A673 (cell line): ENCODE data around the gene SDHAF3. TPM values are rescaled to one million over a fixed set of nuclear protein-coding genes. Genes with fewer than 3 reads are reported as not detected.

Experiments used
- BruUV-seq: library from RNA; stranded (reverse); fragments of 400-500 nt; replicated peaks from 2 replicates; lab custom pipeline; 2021; lab: Mats Ljungman, UMichigan
- CTCF ChIA-PET: fragments of 300-600 bp; sonication (Branson Sonifier 250); formaldehyde crosslinking; loops from one replicate; lab custom pipeline; 2022; ENCODE audit warnings: antibody characterized with exemption; lab: Charles Lee
- POLR2A ChIA-PET: fragments of 300-600 bp; sonication (Branson Sonifier 250); formaldehyde crosslinking; loops from one replicate; lab custom pipeline; 2022; ENCODE audit warnings: antibody characterized with exemption; ENCODE audit not compliant: low non-redundant PET; lab: Charles Lee
- DNase-seq: peaks from one replicate; pipeline ENCODE4 v3.0.0-alpha.2; 2015; ENCODE audit warnings: low spot score
- H3K27ac ChIP-seq: fragments of 200-600 bp; sonication (generic); 2 replicates; pipeline ENCODE4 v1.5.1; 2016; ENCODE audit warnings: mixed run types, low read depth, mild to moderate bottlenecking, mixed read lengths, antibody characterized with exemption, low read length; ENCODE audit not compliant: poor library complexity, severe bottlenecking
- H3K27me3 ChIP-seq: fragments of 200-600 bp; sonication (generic); replicated peaks from 2 replicates; pipeline ENCODE4 v1.6.1; 2017; ENCODE audit warnings: mixed run types, low read depth, mild to moderate bottlenecking, mixed read lengths, antibody characterized with exemption, low read length; ENCODE audit not compliant: insufficient read depth, poor library complexity
- H3K36me3 ChIP-seq: fragments of 200-600 bp; sonication (generic); 2 replicates; pipeline ENCODE4 v1.6.1; 2016; ENCODE audit warnings: mixed run types, mild to moderate bottlenecking, mixed read lengths, antibody characterized with exemption, low read length; ENCODE audit not compliant: insufficient read depth, poor library complexity, severe bottlenecking
- H3K4me1 ChIP-seq: fragments of 200-600 bp; sonication (generic); 2 replicates; pipeline ENCODE4 v1.6.1; 2017; ENCODE audit warnings: mixed run types, mild to moderate bottlenecking, mixed read lengths, antibody characterized with exemption, low read length; ENCODE audit not compliant: insufficient read depth, poor library complexity, severe bottlenecking
- H3K4me3 ChIP-seq: fragments of 200-600 bp; sonication (generic); 2 replicates; pipeline ENCODE4 v1.5.1; 2016; ENCODE audit warnings: low read depth, mixed run types, mild to moderate bottlenecking, mixed read lengths, low read length; ENCODE audit not compliant: poor library complexity, severe bottlenecking
- H3K9me3 ChIP-seq: fragments of 200-600 bp; sonication (generic); 2 replicates; pipeline ENCODE4 v1.6.1; 2016; ENCODE audit warnings: mixed run types, low read depth, mild to moderate bottlenecking, mixed read lengths, antibody characterized with exemption, low read length; ENCODE audit not compliant: poor library complexity, severe bottlenecking
- EZH2 ChIP-seq: fragments of 200-600 bp; sonication (generic); IDR thresholded peaks from 2 replicates; pipeline ENCODE4 v1.6.1; 2017; ENCODE audit warnings: borderline replicate concordance, low read depth, mild to moderate bottlenecking, mixed read lengths, antibody characterized with exemption, low read length; ENCODE audit not compliant: poor library complexity, severe bottlenecking
- intact Hi-C: fragments of 100-400 bp; cut with micrococcal nuclease; formaldehyde crosslinking; loops from one replicate; pipeline ENCODE4 v1.10.0; 2022; ENCODE audit not compliant: unreplicated experiment
- total RNA-seq: library from RNA; stranded (reverse); gene quantifications from 2 replicates; pipeline ENCODE4 v1.2.3, GENCODE V29; 2021
- TF ChIP-seq, protein P1 (sequence below): fragments of 300-800, 200-600 bp; sonication (generic); conservative IDR thresholded peaks from 2 replicates; pipeline ENCODE4 v1.5.1; 2017; ENCODE audit warnings: low read depth, mild to moderate bottlenecking, antibody characterized with exemption, low read length, moderate library complexity, mixed read lengths

Gene SDHAF3
- total RNA-seq, 1 experiment from 2014 or later = 29.7 TPM

DNA sequence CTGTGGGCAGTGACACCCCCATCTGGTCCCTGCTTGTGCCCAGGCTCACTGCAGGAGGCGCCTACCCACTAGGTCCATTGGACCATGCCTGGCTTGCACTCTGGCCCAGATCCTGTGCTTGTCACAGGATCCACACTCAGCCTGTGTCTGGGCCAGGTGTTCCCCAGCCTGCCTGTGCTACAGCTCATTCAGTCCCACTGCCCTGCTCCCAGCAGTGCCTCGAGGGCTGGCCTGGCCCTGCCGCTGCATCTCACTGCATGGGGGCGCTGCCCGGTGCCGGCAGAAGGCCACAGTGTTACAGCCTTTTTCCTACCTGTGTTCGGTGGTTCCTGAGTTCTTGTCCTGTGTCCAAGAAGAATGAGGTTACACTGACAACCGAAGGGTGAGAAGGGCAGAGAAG, 21.3 kb downstream of the SDHAF3 start:
- H3K27ac ChIP-seq = no peak overlapping the region
- TF ChIP-seq, protein P1, sequence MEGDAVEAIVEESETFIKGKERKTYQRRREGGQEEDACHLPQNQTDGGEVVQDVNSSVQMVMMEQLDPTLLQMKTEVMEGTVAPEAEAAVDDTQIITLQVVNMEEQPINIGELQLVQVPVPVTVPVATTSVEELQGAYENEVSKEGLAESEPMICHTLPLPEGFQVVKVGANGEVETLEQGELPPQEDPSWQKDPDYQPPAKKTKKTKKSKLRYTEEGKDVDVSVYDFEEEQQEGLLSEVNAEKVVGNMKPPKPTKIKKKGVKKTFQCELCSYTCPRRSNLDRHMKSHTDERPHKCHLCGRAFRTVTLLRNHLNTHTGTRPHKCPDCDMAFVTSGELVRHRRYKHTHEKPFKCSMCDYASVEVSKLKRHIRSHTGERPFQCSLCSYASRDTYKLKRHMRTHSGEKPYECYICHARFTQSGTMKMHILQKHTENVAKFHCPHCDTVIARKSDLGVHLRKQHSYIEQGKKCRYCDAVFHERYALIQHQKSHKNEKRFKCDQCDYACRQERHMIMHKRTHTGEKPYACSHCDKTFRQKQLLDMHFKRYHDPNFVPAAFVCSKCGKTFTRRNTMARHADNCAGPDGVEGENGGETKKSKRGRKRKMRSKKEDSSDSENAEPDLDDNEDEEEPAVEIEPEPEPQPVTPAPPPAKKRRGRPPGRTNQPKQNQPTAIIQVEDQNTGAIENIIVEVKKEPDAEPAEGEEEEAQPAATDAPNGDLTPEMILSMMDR = no peak
- no peak for TF ChIP-seq EZH2
- H3K4me3 ChIP-seq = no peak overlapping the region
- no peaks in the 10 kb centered on the region for H3K27me3 ChIP-seq
- ChIA-PET POLR2A (interaction anchor here (0.6 kb wide), 1 partner anchor 1269 kb away, joined by 3 read pairs; no protein-coding TSS in a partner anchor), CTCF (no interaction called here)
- H3K4me1 ChIP-seq = no peaks in the 10 kb centered on the region
- intact Hi-C loops = no loop called here
- BruUV-seq = no TSS peak
- H3K9me3 ChIP-seq = peaks cover 10% of the 10 kb centered on the region
- H3K36me3 ChIP-seq = no peaks in the 10 kb centered on the region
- no peak for DNase-seq

DNA sequence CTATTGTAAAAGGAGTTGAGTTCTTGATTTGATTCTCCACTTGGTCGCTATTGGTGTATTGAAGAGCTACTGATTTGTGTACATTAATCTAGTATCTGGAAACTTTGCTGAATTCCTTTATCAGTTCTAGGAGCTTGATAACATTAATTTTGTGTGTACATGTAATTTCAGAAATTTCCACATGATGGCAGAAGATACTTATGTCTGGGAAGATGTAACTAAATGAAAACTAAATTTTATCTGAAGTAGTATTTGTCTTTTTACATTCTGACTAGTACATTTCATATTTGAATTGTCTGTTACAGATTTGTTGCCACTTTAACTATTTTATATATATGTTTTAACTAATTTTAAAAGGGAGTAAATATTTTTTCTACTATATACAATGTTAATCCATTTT, 27.6 kb downstream of the SDHAF3 start:
- intact Hi-C loops = loop anchor here (5.0 kb wide), 1 partner anchor 692 kb away; no protein-coding TSS in a partner anchor
- no TSS peak for BruUV-seq
- no peaks in the 10 kb centered on the region for H3K4me1 ChIP-seq
- no peak overlapping the region for H3K4me3 ChIP-seq
- TF ChIP-seq, protein P1 = peak; percentile 59
- TF ChIP-seq EZH2 = no peak
- H3K27me3 ChIP-seq = no peaks in the 10 kb centered on the region
- no peak overlapping the region for H3K27ac ChIP-seq
- ChIA-PET CTCF (interaction anchor here (0.7 to 1.0 kb wide), 3 partner anchors 40 to 606 kb away, joined by 3 to 8 read pairs (median 5); no protein-coding TSS in a partner anchor), POLR2A (no interaction called here)
- DNase-seq = peak; percentile 46
- peaks cover 3% of the 10 kb centered on the region for H3K9me3 ChIP-seq
- H3K36me3 ChIP-seq = no peaks in the 10 kb centered on the region

DNA sequence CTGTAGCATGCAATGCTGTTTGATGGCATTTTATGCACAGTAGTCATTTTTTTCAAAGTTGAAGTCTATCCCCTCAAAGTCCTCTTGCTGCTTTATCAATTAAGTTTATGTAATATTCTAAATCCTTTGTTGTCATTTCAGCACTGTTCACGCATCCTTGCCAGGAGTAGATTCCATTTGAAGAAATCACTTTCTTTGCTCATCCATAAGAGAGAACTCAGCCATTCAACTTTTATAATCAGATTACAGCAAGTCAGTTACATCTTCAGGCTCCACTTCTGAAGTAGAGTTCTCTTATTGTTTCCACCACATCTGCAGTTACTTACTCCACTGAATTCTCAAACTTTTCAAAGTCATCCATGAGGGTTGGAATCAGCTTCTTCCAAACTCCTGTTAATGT, 32.3 kb downstream of the SDHAF3 start:
- Histone ChIP-seq H3K27ac (no peak overlapping the region), H3K36me3 (no peaks in the 10 kb centered on the region), H3K9me3 (no peaks in the 10 kb centered on the region), H3K4me3 (no peak overlapping the region), H3K27me3 (no peaks in the 10 kb centered on the region), H3K4me1 (no peaks in the 10 kb centered on the region)
- ChIA-PET POLR2A (no interaction called here), CTCF (no interaction called here)
- no TSS peak for BruUV-seq
- no peak for TF ChIP-seq EZH2
- TF ChIP-seq, protein P1 = no peak
- no peak for DNase-seq
- intact Hi-C loops = loop anchor here (5.0 kb wide), 1 partner anchor 687 kb away; no protein-coding TSS in a partner anchor
